Esophagus squamous epithelium (tissue), 4 donors: ENCODE results near the gene CENATAC.
"Not testable (repeated sequence)": the region's sequence is repeated elsewhere in the genome, so short reads cannot be mapped to it uniquely, and the experiment has no call there.

ENCODE experiments used
- CTCF ChIP-seq, 6 experiments: fragments of 450-650 bp in 4 of 6; fragments of 200-600 bp in 2 of 6; sonication (generic) in 2 of 6; IDR thresholded peaks; one replicate each; pipeline ENCODE4 v1.5.1; 2016 to 2019; ENCODE audit warnings: antibody characterized with exemption in 6 of 6, mild to moderate bottlenecking in 4 of 6, moderate library complexity in 4 of 6
- POLR2A ChIP-seq, 4 donors: fragments of 450-650 bp; IDR thresholded peaks; one replicate each; pipeline ENCODE4 v1.6.1; 2017; ENCODE audit warnings: antibody characterized with exemption in 4 of 4, mild to moderate bottlenecking in 4 of 4, moderate library complexity in 3 of 4

- TF ChIP-seq CTCF, POLR2A (IDR thresholded peaks at IDR 0.05): not testable (repeated sequence)
Observed at GRCh38 chr11:118991486-118992038, 6.4 kb upstream of the CENATAC start.
